Effector memory CD8-positive, alpha-beta T cell (primary cell): Measurements from ENCODE around the gene ITIH2.
"Not testable (repeated sequence)": the region's sequence is repeated elsewhere in the genome, so short reads cannot be mapped to it uniquely, and the experiment has no call there.

ENCODE experiments used
- ATAC-seq: fragments of 150-1000 bp; cut with Tn5 transposase; replicated peaks from 2 replicates; pipeline ENCODE4 v1.10.0; 2021; ENCODE audit warnings: mild to moderate bottlenecking, moderate library complexity
- DNase-seq, 3 experiments: peaks; one replicate each; pipeline ENCODE4 v3.0.0; 2021
- H3K27ac Mint-ChIP-seq, 2 donors: one replicate each; pipeline ENCODE4 v1.8.0; 2022; ENCODE audit warnings: mild to moderate bottlenecking in 2 of 2, mixed read lengths in 2 of 2, moderate library complexity in 2 of 2
- H3K27me3 Mint-ChIP-seq, 2 donors: one replicate each; pipeline ENCODE4 v1.8.0; 2022; ENCODE audit warnings: mixed read lengths in 2 of 2
- H3K36me3 Mint-ChIP-seq: one replicate; pipeline ENCODE4 v1.8.0; 2022; ENCODE audit warnings: mild to moderate bottlenecking, moderate library complexity, mixed read lengths; ENCODE audit not compliant: insufficient read depth
- H3K4me1 Mint-ChIP-seq, 2 donors: one replicate each; pipeline ENCODE4 v1.8.0; 2022; ENCODE audit warnings: low read depth in 2 of 2, mixed read lengths in 2 of 2
- H3K4me3 Mint-ChIP-seq, 2 donors: one replicate each; pipeline ENCODE4 v1.8.0; 2022; ENCODE audit warnings: mild to moderate bottlenecking in 2 of 2, mixed read lengths in 2 of 2, moderate library complexity in 2 of 2
- H3K9me3 Mint-ChIP-seq, 2 donors: one replicate each; pipeline ENCODE4 v1.8.0; 2022; ENCODE audit warnings: mixed read lengths in 2 of 2
- total RNA-seq, 9 experiments: gene quantifications; one replicate each; lab custom pipeline; 2026; lab: John Stamatoyannopoulos, UW

The ITIH2 gene
- 0 reads per million in 9 experiments for total RNA-seq

- ATAC-seq (no peak), DNase-seq (no peak)
- no peak within 1 kb of the TSS for H3K4me3 Mint-ChIP-seq
- no peaks in the 10 kb centered on the region for H3K4me1 Mint-ChIP-seq
- H3K9me3 Mint-ChIP-seq = no peaks in the 10 kb centered on the region
- H3K27ac Mint-ChIP-seq = no peak within 1 kb of the TSS
- H3K36me3 Mint-ChIP-seq = no peaks in the 10 kb centered on the region
- H3K27me3 Mint-ChIP-seq = peaks cover 61 to 82% of the 10 kb centered on the region in 2 donors
Observed at GRCh38 chr10:7703140-7703539, at the start of gene ITIH2. TSS of gene ITIH2 (plus strand) at chr10:7703316. CDS start at chr10:7703435, 119 bp downstream.

- not testable (repeated sequence) for H3K27ac Mint-ChIP-seq, H3K4me3 Mint-ChIP-seq, H3K4me1 Mint-ChIP-seq, H3K36me3 Mint-ChIP-seq, DNase-seq, H3K9me3 Mint-ChIP-seq, ATAC-seq
- H3K27me3 Mint-ChIP-seq = peaks cover 45 to 51% of the 10 kb centered on the region in 2 donors
Observed at GRCh38 chr10:7657079-7657478, 46.0 kb upstream of the ITIH2 start.

- H3K27me3 Mint-ChIP-seq = peaks cover 47 to 52% of the 10 kb centered on the region in 2 donors
- H3K27ac Mint-ChIP-seq = no peak overlapping the region
- H3K4me3 Mint-ChIP-seq = no peak overlapping the region
- ATAC-seq (no peak), DNase-seq (no peak)
- H3K36me3 Mint-ChIP-seq = no peaks in the 10 kb centered on the region
- no peaks in the 10 kb centered on the region for H3K4me1 Mint-ChIP-seq
- H3K9me3 Mint-ChIP-seq = no peaks in the 10 kb centered on the region
Observed at GRCh38 chr10:7657552-7657951, 45.6 kb upstream of the ITIH2 start.

GRCh38 chr10:7659560-7659959, 43.6 kb upstream of the ITIH2 start:
- DNase-seq (no peak), ATAC-seq (no peak)
- no peak overlapping the region for H3K27ac Mint-ChIP-seq
- no peaks in the 10 kb centered on the region for H3K4me1 Mint-ChIP-seq
- H3K36me3 Mint-ChIP-seq = no peaks in the 10 kb centered on the region
- peaks cover 53 to 65% of the 10 kb centered on the region in 2 donors for H3K27me3 Mint-ChIP-seq
- H3K9me3 Mint-ChIP-seq = no peaks in the 10 kb centered on the region
- H3K4me3 Mint-ChIP-seq = no peak overlapping the region

GRCh38 chr10:7662522-7662921, 40.6 kb upstream of the ITIH2 start:
- Mint-ChIP-seq H3K4me3 (no peak overlapping the region), H3K27ac (no peak overlapping the region), H3K36me3 (no peaks in the 10 kb centered on the region), H3K9me3 (no peaks in the 10 kb centered on the region), H3K27me3 (peaks cover 70 to 75% of the 10 kb centered on the region in 2 donors), H3K4me1 (peaks cover 0 to 6% of the 10 kb centered on the region in 2 donors)
- no peak for DNase-seq
- ATAC-seq = no peak

- H3K27me3 Mint-ChIP-seq = peaks cover 63 to 74% of the 10 kb centered on the region in 2 donors
- H3K36me3 Mint-ChIP-seq = no peaks in the 10 kb centered on the region
- H3K4me3 Mint-ChIP-seq = no peak overlapping the region
Observed at GRCh38 chr10:7664707-7665106, 38.4 kb upstream of the ITIH2 start.

GRCh38 chr10:7665767-7666166, 37.3 kb upstream of the ITIH2 start:
- H3K4me3 Mint-ChIP-seq = peak overlapping the region; percentile 66 to 68
- H3K27ac Mint-ChIP-seq = no peak overlapping the region
- DNase-seq = no peak
- H3K36me3 Mint-ChIP-seq = no peaks in the 10 kb centered on the region
- H3K4me1 Mint-ChIP-seq = peaks cover 3 to 9% of the 10 kb centered on the region in 2 donors
- no peaks in the 10 kb centered on the region for H3K9me3 Mint-ChIP-seq
- peaks cover 62 to 74% of the 10 kb centered on the region in 2 donors for H3K27me3 Mint-ChIP-seq
- no peak for ATAC-seq

More at GRCh38 chr10:7664707-7665106, 38.4 kb upstream of the ITIH2 start:
- ATAC-seq (no peak), DNase-seq (no peak)
- H3K9me3 Mint-ChIP-seq = no peaks in the 10 kb centered on the region
- peaks cover 3 to 9% of the 10 kb centered on the region in 2 donors for H3K4me1 Mint-ChIP-seq
- no peak overlapping the region for H3K27ac Mint-ChIP-seq

GRCh38 chr10:7666253-7667023, 36.7 kb upstream of the ITIH2 start, which contains the start of gene ITIH5:
TSS of gene ITIH5 (minus strand) at chr10:7666966. CDS start at chr10:7666892, 74 bp downstream.
- no peaks in the 10 kb centered on the region for H3K36me3 Mint-ChIP-seq
- no peak within 1 kb of the TSS for H3K27ac Mint-ChIP-seq
- H3K27me3 Mint-ChIP-seq = peaks cover 61 to 74% of the 10 kb centered on the region in 2 donors
- no peak for DNase-seq
- H3K4me3 Mint-ChIP-seq = peak within 1 kb of the TSS; percentile 68 to 78
- peaks cover 3 to 9% of the 10 kb centered on the region in 2 donors for H3K4me1 Mint-ChIP-seq
- ATAC-seq = peak; percentile 29
- no peaks in the 10 kb centered on the region for H3K9me3 Mint-ChIP-seq

GRCh38 chr10:7667262-7668141, 35.6 kb upstream of the ITIH2 start:
- H3K27ac Mint-ChIP-seq = no peak overlapping the region
- H3K9me3 Mint-ChIP-seq = no peaks in the 10 kb centered on the region
- ATAC-seq = peak; percentile 43
- no peaks in the 10 kb centered on the region for H3K36me3 Mint-ChIP-seq
- peaks cover 63 to 79% of the 10 kb centered on the region in 2 donors for H3K27me3 Mint-ChIP-seq
- peaks cover 3 to 9% of the 10 kb centered on the region in 2 donors for H3K4me1 Mint-ChIP-seq
- no peak for DNase-seq
- peak overlapping the region; percentile 66 to 78 for H3K4me3 Mint-ChIP-seq

GRCh38 chr10:7670157-7670556, 33.0 kb upstream of the ITIH2 start:
- no peaks in the 10 kb centered on the region for H3K9me3 Mint-ChIP-seq
- ATAC-seq = no peak
- H3K36me3 Mint-ChIP-seq = peaks cover 2% of the 10 kb centered on the region
- no peak overlapping the region for H3K4me3 Mint-ChIP-seq
- H3K4me1 Mint-ChIP-seq = peaks cover 3 to 9% of the 10 kb centered on the region in 2 donors
- peaks cover 69 to 86% of the 10 kb centered on the region in 2 donors for H3K27me3 Mint-ChIP-seq
- no peak for DNase-seq
- H3K27ac Mint-ChIP-seq = no peak overlapping the region

GRCh38 chr10:7672341-7673134, 30.6 kb upstream of the ITIH2 start:
- ATAC-seq = no peak
- Mint-ChIP-seq H3K4me3 (no peak overlapping the region), H3K27me3 (peaks cover 77 to 91% of the 10 kb centered on the region in 2 donors), H3K9me3 (no peaks in the 10 kb centered on the region), H3K4me1 (peaks cover 3 to 4% of the 10 kb centered on the region in 2 donors), H3K36me3 (peaks cover 2% of the 10 kb centered on the region), H3K27ac (no peak overlapping the region)
- DNase-seq = no peak

- ATAC-seq (no peak), DNase-seq (no peak)
- H3K27me3 Mint-ChIP-seq = peaks cover 64 to 70% of the 10 kb centered on the region in 2 donors
- no peaks in the 10 kb centered on the region for H3K4me1 Mint-ChIP-seq
- no peak overlapping the region for H3K27ac Mint-ChIP-seq
- H3K36me3 Mint-ChIP-seq = no peaks in the 10 kb centered on the region
- no peak overlapping the region for H3K4me3 Mint-ChIP-seq
- no peaks in the 10 kb centered on the region for H3K9me3 Mint-ChIP-seq
Observed at GRCh38 chr10:7679256-7679655, 23.9 kb upstream of the ITIH2 start.

- H3K27ac Mint-ChIP-seq, H3K36me3 Mint-ChIP-seq, H3K4me1 Mint-ChIP-seq, H3K4me3 Mint-ChIP-seq, H3K9me3 Mint-ChIP-seq, ATAC-seq, DNase-seq: not testable (repeated sequence)
- H3K27me3 Mint-ChIP-seq = peaks cover 57 to 63% of the 10 kb centered on the region in 2 donors
Observed at GRCh38 chr10:7680078-7680477, 23.0 kb upstream of the ITIH2 start.
